ENCODE data around the gene SYNE1. TPM values are rescaled to one million over a fixed set of nuclear protein-coding genes. Genes with fewer than 3 reads are reported as not detected.
"Not testable (repeated sequence)": the region's sequence is repeated elsewhere in the genome, so short reads cannot be mapped to it uniquely, and the experiment has no call there.

SYNE1 gene
- total RNA-seq, 1 donor from 2014 or later: 24.9 TPM

DNA sequence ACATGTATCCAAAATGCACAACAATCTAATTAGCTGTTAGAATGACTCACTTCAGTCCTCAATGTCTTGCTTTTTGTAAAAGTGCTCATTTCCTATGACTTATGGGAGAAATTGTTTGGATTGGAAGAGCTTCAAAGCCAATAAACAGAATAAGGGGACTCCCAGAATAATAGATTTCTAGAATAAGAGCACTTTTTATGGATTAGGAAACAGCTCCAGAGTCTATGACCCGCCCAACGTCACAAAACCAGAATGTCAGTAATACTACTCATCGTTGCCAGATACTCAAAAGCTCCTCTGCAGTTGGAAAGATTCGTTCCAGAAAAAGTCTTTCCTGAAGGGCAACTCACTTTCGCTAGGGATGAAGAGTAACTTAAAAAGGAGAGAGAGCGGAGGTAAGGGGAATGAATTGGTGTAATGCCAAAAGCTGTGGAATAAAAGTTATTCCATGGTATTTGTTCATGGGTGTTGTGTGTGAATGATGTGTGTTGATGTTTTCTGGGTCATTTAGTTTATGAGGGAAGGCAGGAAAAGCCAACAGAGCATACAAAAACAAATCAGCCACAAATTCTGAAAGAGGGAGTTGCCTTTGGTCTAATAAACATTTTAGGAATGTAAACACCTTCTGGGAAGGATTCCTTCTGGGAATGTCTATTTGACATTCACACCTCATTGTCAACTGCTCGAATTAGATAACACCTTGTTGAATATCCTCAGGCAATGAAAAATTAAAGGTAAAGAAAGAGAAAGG lies 64.6 kb downstream of the SYNE1 start:
- DNase-seq (ENCODE audit: low read depth, low spot score): no peak
- TF ChIP-seq, protein P1, sequence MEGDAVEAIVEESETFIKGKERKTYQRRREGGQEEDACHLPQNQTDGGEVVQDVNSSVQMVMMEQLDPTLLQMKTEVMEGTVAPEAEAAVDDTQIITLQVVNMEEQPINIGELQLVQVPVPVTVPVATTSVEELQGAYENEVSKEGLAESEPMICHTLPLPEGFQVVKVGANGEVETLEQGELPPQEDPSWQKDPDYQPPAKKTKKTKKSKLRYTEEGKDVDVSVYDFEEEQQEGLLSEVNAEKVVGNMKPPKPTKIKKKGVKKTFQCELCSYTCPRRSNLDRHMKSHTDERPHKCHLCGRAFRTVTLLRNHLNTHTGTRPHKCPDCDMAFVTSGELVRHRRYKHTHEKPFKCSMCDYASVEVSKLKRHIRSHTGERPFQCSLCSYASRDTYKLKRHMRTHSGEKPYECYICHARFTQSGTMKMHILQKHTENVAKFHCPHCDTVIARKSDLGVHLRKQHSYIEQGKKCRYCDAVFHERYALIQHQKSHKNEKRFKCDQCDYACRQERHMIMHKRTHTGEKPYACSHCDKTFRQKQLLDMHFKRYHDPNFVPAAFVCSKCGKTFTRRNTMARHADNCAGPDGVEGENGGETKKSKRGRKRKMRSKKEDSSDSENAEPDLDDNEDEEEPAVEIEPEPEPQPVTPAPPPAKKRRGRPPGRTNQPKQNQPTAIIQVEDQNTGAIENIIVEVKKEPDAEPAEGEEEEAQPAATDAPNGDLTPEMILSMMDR (conservative IDR thresholded peaks at IDR 0.05): no peak
- H3K9me3 Mint-ChIP-seq: no peaks in the 10 kb centered on the region
- H3K4me1 Mint-ChIP-seq: no peaks in the 10 kb centered on the region
- H3K4me3 Mint-ChIP-seq: no peak overlapping the region
- no peak overlapping the region for H3K27ac Mint-ChIP-seq (ENCODE audit: unreplicated experiment)
- H3K27me3 Mint-ChIP-seq (ENCODE audit: low read depth): peaks cover 22% of the 10 kb centered on the region
- no peaks in the 10 kb centered on the region for H3K36me3 Mint-ChIP-seq (ENCODE audit: low read depth)

DNA sequence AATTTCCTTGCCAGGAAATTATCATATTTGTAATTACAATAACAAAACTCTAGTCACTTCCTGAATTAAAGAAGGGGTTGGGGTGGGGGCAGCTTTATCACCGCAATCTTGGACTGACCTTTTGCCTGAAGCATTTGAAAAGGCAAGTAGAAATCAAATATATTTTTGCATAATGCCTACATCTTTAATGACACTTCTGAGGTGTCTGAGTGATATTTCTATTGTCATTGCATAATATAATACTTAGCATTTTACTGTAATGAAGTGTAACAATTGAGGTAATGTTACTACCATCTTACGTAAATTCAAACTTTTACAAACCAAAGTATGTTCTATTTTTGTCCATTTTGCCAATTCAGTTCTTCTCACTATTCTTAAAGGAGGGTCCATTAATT lies 65.2 kb downstream of the SYNE1 start:
- Mint-ChIP-seq H3K4me3 (no peak overlapping the region), H3K36me3 (ENCODE audit: low read depth) (no peaks in the 10 kb centered on the region), H3K27ac (ENCODE audit: unreplicated experiment) (no peak overlapping the region), H3K9me3 (no peaks in the 10 kb centered on the region), H3K4me1 (no peaks in the 10 kb centered on the region), H3K27me3 (ENCODE audit: low read depth) (peaks cover 22% of the 10 kb centered on the region)
- DNase-seq (ENCODE audit: low read depth, low spot score): no peak
- TF ChIP-seq, protein P1 (conservative IDR thresholded peaks at IDR 0.05): no peak

DNA sequence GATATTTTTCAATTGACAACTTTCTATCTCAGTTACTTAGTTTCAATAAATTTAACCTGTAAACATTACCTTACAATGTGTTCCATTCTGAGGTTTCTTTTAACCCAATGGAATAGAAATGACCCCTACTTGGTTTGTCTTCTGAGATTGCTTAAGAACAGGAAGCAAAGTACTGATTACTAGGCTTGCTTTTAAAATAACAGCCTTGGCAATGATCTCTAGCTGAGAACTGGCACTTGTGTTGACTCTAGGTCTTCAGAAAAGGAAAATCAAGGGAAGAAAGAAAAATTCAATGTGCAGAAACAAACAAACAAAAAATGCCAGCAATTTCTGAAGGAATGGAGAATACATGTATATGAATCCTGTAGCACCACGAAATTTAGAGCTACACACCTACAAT lies 66.1 kb downstream of the SYNE1 start:
- H3K27ac Mint-ChIP-seq (ENCODE audit: unreplicated experiment): no peak overlapping the region
- TF ChIP-seq, protein P1 (conservative IDR thresholded peaks at IDR 0.05): no peak
- peaks cover 22% of the 10 kb centered on the region for H3K27me3 Mint-ChIP-seq (ENCODE audit: low read depth)
- no peak for DNase-seq (ENCODE audit: low read depth, low spot score)
- H3K9me3 Mint-ChIP-seq: no peaks in the 10 kb centered on the region
- no peaks in the 10 kb centered on the region for H3K36me3 Mint-ChIP-seq (ENCODE audit: low read depth)
- H3K4me3 Mint-ChIP-seq: no peak overlapping the region
- peaks cover 2% of the 10 kb centered on the region for H3K4me1 Mint-ChIP-seq

DNA sequence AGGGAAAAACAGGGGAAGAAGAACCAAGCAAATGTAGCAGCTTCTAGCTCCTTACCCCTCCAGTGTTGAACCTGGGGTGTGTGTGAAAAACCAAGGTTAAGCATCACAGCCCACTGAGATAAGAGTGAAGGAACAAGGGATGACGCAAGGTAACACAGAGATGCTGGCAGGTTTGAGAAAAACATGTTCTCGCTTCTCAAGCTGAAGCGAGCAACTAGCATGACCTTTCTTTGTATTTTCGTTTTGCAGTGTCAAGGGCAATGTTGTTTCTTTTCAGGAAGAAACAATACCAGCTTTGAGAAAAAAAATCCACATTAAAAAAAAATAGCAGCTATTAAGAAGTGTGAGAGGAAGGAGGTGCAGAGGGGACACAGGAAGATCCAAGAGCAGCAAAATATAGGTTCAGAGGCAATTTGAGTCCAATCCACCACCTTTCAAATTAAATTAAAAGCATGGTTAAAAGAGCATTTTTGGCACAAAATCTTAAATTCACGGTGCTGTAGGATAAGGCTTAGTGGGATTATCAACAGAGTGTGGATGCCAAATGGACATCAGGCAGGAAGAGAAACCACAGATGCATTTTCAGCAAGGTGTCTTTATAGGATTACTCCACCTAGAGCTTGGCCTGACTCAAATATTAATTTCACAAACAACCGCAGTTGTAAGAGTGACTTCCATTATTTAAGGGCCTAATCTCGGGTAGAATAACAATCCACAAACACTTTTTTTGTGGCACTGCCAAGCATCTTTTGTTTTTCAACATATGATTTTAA lies 70.9 kb downstream of the SYNE1 start:
- Mint-ChIP-seq H3K36me3 (ENCODE audit: low read depth) (no peaks in the 10 kb centered on the region), H3K27me3 (ENCODE audit: low read depth) (peaks cover 18% of the 10 kb centered on the region), H3K4me1 (peaks cover 5% of the 10 kb centered on the region), H3K27ac (ENCODE audit: unreplicated experiment) (no peak overlapping the region), H3K4me3 (no peak overlapping the region), H3K9me3 (no peaks in the 10 kb centered on the region)
- no peak for DNase-seq (ENCODE audit: low read depth, low spot score)
- TF ChIP-seq, protein P1 (conservative IDR thresholded peaks at IDR 0.05): no peak

DNA sequence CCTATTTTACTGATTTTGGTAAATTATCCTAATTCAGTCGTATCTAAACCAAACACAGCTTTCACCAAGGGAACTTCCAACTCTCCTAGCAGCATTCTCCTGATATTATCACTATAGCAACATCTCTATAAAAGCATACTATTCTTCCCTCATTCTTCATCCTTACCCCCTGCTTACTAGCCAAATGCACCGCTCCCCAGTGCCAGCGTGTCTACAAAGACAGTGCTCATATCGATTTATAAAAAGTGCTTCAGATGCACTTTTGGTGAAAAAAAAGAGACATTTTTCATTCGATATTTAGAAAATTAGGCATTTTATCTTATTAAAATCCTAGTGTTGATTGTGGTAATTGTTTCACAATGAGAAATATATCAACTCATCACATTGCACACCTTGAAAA lies 74.0 kb downstream of the SYNE1 start:
- H3K27me3 Mint-ChIP-seq (ENCODE audit: low read depth): peaks cover 4% of the 10 kb centered on the region
- H3K4me3 Mint-ChIP-seq: no peak overlapping the region
- peaks cover 5% of the 10 kb centered on the region for H3K4me1 Mint-ChIP-seq
- TF ChIP-seq, protein P1 (conservative IDR thresholded peaks at IDR 0.05): no peak
- no peak overlapping the region for H3K27ac Mint-ChIP-seq (ENCODE audit: unreplicated experiment)
- no peaks in the 10 kb centered on the region for H3K36me3 Mint-ChIP-seq (ENCODE audit: low read depth)
- H3K9me3 Mint-ChIP-seq: peaks cover 8% of the 10 kb centered on the region
- DNase-seq (ENCODE audit: low read depth, low spot score): no peak

DNA sequence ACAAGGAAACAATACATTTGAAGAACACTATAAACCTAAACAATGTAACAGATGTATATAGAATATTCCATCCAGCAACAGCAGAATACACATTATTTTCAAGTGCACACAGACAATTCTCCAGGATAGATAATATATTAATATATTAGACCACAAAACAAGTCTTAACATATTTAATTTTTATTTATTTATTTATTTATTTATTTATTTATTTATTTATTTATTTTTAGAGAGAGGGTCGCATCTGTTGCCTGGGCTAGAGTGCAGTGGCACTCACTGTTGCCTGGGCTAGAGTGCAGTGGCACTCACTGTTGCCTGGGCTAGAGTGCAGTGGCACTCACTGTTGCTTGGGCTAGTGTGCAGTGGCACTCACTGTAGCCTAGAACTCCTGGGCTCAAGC lies 78.4 kb downstream of the SYNE1 start:
- not testable (repeated sequence) for H3K4me1 Mint-ChIP-seq; DNase-seq (ENCODE audit: low read depth, low spot score); H3K27ac Mint-ChIP-seq (ENCODE audit: unreplicated experiment); H3K4me3 Mint-ChIP-seq; H3K36me3 Mint-ChIP-seq (ENCODE audit: low read depth); H3K27me3 Mint-ChIP-seq (ENCODE audit: low read depth); H3K9me3 Mint-ChIP-seq

Data from neural crest cell (in vitro differentiated cells).